Measurements from ENCODE around the gene TSC2. TPM values are rescaled to one million over a fixed set of nuclear protein-coding genes. Genes with fewer than 3 reads are reported as not detected.
A peak's percentile ranks its signal among the peaks of the same experiment; 100 is the strongest.

Gene TSC2
- total and polyA plus RNA-seq, 9 of the 15 experiments (the other 6 are each of a cell fraction or from before 2014, with no cell fraction given): 1.3 to 68.1 (median 16.6) TPM

GRCh38 chr16:2015117-2015946 lies 32.5 kb upstream of the TSC2 start (continued):
- TF ChIP-seq MAX (CRISPR knock-in tag; IDR thresholded peaks at IDR 0.05): no peak
- TF ChIP-seq ZSCAN32 (CRISPR knock-in tag; IDR thresholded peaks at IDR 0.05): no peak
- no peak for TF ChIP-seq ZNF197 (CRISPR knock-in tag; IDR thresholded peaks at IDR 0.05; ENCODE audit: low read depth)
- no peak for TF ChIP-seq E4F1 (CRISPR knock-in tag; IDR thresholded peaks at IDR 0.05; ENCODE audit: borderline replicate concordance)
- TF ChIP-seq ZNF512 (tag; IDR thresholded peaks at IDR 0.05): no peak
- peak; percentile 54; the same call in 1 of the 2 replicates for TF ChIP-seq ATF3 (IDR thresholded peaks at IDR 0.05)
- no peak for TF ChIP-seq ATF3 (CRISPR knock-in tag; conservative IDR thresholded peaks at IDR 0.05)
- no peak for TF ChIP-seq POLR2AphosphoS2 (IDR thresholded peaks at IDR 0.05; ENCODE audit: low read length)
- no peak for TF ChIP-seq HNRNPK (IDR thresholded peaks at IDR 0.05; ENCODE audit: low read depth, low read length, poor library complexity, severe bottlenecking)

Measured in K562 (cell line).